Endodermal cell (in vitro differentiated cells): ENCODE results near the gene SRD5A3. TPM values are rescaled to one million over a fixed set of nuclear protein-coding genes. Genes with fewer than 3 reads are reported as not detected.

Experiments
- DNase-seq: peaks from one replicate; pipeline ENCODE4 v3.0.0-alpha.2; 2017
- H3K27ac ChIP-seq: 2 replicates; pipeline ENCODE4 v1.5.1; 2013; ENCODE audit warnings: mild to moderate bottlenecking, low read depth, low read length, moderate library complexity
- H3K27me3 ChIP-seq: 2 replicates; pipeline ENCODE4 v1.6.1; 2013; ENCODE audit warnings: mild to moderate bottlenecking, low read length, moderate library complexity; ENCODE audit not compliant: insufficient read depth, control insufficient read depth, poor library complexity, severe bottlenecking
- H3K36me3 ChIP-seq: 2 replicates; pipeline ENCODE4 v1.7.0; 2013; ENCODE audit warnings: mild to moderate bottlenecking, low read length, moderate library complexity; ENCODE audit not compliant: control insufficient read depth, insufficient read depth
- H3K4me1 ChIP-seq: one replicate; pipeline ENCODE4 v1.7.0; 2013; ENCODE audit warnings: low read length; ENCODE audit not compliant: control insufficient read depth, insufficient read depth
- H3K4me3 ChIP-seq: 2 replicates; pipeline ENCODE4 v1.5.1; 2013; ENCODE audit warnings: mild to moderate bottlenecking, low read length, moderate library complexity
- H3K9ac ChIP-seq: 2 replicates; pipeline ENCODE4 v1.6.1; 2013; ENCODE audit warnings: mild to moderate bottlenecking, low read length, moderate library complexity; ENCODE audit not compliant: poor library complexity, severe bottlenecking; ENCODE audit errors: extremely low read depth
- H3K9me3 ChIP-seq: 2 replicates; pipeline ENCODE4 v1.6.1; 2013; ENCODE audit warnings: mild to moderate bottlenecking, low read length, moderate library complexity; ENCODE audit not compliant: control insufficient read depth
- H3K27ac Mint-ChIP-seq: 2 replicates; pipeline ENCODE4 v1.8.0; 2020; ENCODE audit warnings: mixed read lengths
- H3K27me3 Mint-ChIP-seq: 2 replicates; pipeline ENCODE4 v1.8.0; 2021; ENCODE audit warnings: mild to moderate bottlenecking, mixed read lengths; ENCODE audit not compliant: insufficient read depth
- H3K36me3 Mint-ChIP-seq: 2 replicates; pipeline ENCODE4 v1.8.0; 2020; ENCODE audit warnings: low read depth, mixed read lengths
- H3K4me1 Mint-ChIP-seq: 2 replicates; pipeline ENCODE4 v1.8.0; 2020; ENCODE audit warnings: mixed read lengths
- H3K4me3 Mint-ChIP-seq: 2 replicates; pipeline ENCODE4 v1.8.0; 2020; ENCODE audit warnings: mild to moderate bottlenecking, moderate library complexity, mixed read lengths
- H3K9me3 Mint-ChIP-seq: 2 replicates; pipeline ENCODE4 v1.8.0; 2020; ENCODE audit warnings: mild to moderate bottlenecking, mixed read lengths
- CTCF ChIP-seq: fragments of 200-600 bp; sonication (generic); conservative IDR thresholded peaks from 2 replicates; pipeline ENCODE4 v1.5.0; 2021; ENCODE audit warnings: antibody characterized with exemption, mild to moderate bottlenecking
- WGBS, 2 experiments: methylation state at CpG; one replicate each; pipeline versions ENCODE4 v1.1.5 to v1.1.7; 2013; ENCODE audit warnings: missing lambda C conversion rate in 2 of 2, mixed read lengths in 1 of 2; ENCODE audit not compliant: insufficient coverage in 1 of 2, insufficient read length in 1 of 2; 5-methylcytosine and 5-hydroxymethylcytosine counted together
- total RNA-seq, 2 donors: library from RNA; stranded (reverse); fragmentation: NEBNext Ultra II Directional in 1 of 2; extraction: Animal tissue kit (Norgen Biotek cat#: 25700) in 1 of 2; gene quantifications; 2 replicates in 1 of 2; 3 replicates in 1 of 2; pipeline ENCODE4 v1.2.1, GENCODE V29; 2021

Gene SRD5A3
- total RNA-seq, 2 donors from 2014 or later, result 34.5 to 37.1 TPM

- Mint-ChIP-seq H3K4me3 (no peak overlapping the region), H3K27ac (peak overlapping the region; percentile 65)
- 88 to 92% methylated on average over 5 to 7 of the region's 7 CpGs for WGBS, 2 experiments
Observed at GRCh38 chr4:55366621-55367020, 20.6 kb downstream of the SRD5A3 start.

GRCh38 chr4:55367084-55367722 lies 21.2 kb downstream of the SRD5A3 start:
- H3K27ac ChIP-seq, result peak overlapping the region; percentile 34
- no peaks in the 10 kb centered on the region for H3K9me3 ChIP-seq
- H3K9ac ChIP-seq, result peak overlapping the region; percentile 34
- peak overlapping the region; percentile 65 for H3K27ac Mint-ChIP-seq
- no peaks in the 10 kb centered on the region for H3K9me3 Mint-ChIP-seq
- peaks cover 4% of the 10 kb centered on the region for H3K36me3 ChIP-seq
- peaks cover 25% of the 10 kb centered on the region for H3K4me1 Mint-ChIP-seq
- no peak overlapping the region for H3K4me3 Mint-ChIP-seq
- H3K4me1 ChIP-seq, result peaks cover 13% of the 10 kb centered on the region
- H3K36me3 Mint-ChIP-seq, result peaks cover 41% of the 10 kb centered on the region
- 81 to 92% methylated on average over 6 of the region's 6 CpGs for WGBS, 2 experiments
- H3K27me3 Mint-ChIP-seq, result no peaks in the 10 kb centered on the region
- no peaks in the 10 kb centered on the region for H3K27me3 ChIP-seq
- H3K4me3 ChIP-seq, result no peak overlapping the region
- TF ChIP-seq CTCF, result no peak
- DNase-seq, result no peak

More at GRCh38 chr4:55366621-55367020, 20.6 kb downstream of the SRD5A3 start:
- no peak for TF ChIP-seq CTCF
- no peak for DNase-seq
- Mint-ChIP-seq H3K9me3 (no peaks in the 10 kb centered on the region), H3K36me3 (peaks cover 44% of the 10 kb centered on the region), H3K27me3 (no peaks in the 10 kb centered on the region), H3K4me1 (peaks cover 28% of the 10 kb centered on the region)
- H3K27ac ChIP-seq, result no peak overlapping the region
- no peaks in the 10 kb centered on the region for H3K9me3 ChIP-seq
- peaks cover 13% of the 10 kb centered on the region for H3K4me1 ChIP-seq
- H3K9ac ChIP-seq, result peak overlapping the region; percentile 34
- H3K4me3 ChIP-seq, result no peak overlapping the region
- no peaks in the 10 kb centered on the region for H3K27me3 ChIP-seq
- peaks cover 4% of the 10 kb centered on the region for H3K36me3 ChIP-seq

- TF ChIP-seq CTCF, result no peak
- no peak overlapping the region for H3K4me3 Mint-ChIP-seq
- no peaks in the 10 kb centered on the region for H3K9me3 ChIP-seq
- H3K27ac ChIP-seq, result no peak overlapping the region
- H3K4me1 Mint-ChIP-seq, result peaks cover 20% of the 10 kb centered on the region
- H3K36me3 ChIP-seq, result no peaks in the 10 kb centered on the region
- H3K4me3 ChIP-seq, result no peak overlapping the region
- no peaks in the 10 kb centered on the region for H3K27me3 ChIP-seq
- no peak for DNase-seq
- no peaks in the 10 kb centered on the region for H3K9me3 Mint-ChIP-seq
- peaks cover 20% of the 10 kb centered on the region for H3K36me3 Mint-ChIP-seq
- no peak overlapping the region for H3K27ac Mint-ChIP-seq
- H3K27me3 Mint-ChIP-seq, result no peaks in the 10 kb centered on the region
- 94 to 95% methylated on average over 2 of the region's 2 CpGs for WGBS, 2 experiments
- H3K4me1 ChIP-seq, result peaks cover 13% of the 10 kb centered on the region
- H3K9ac ChIP-seq, result no peak overlapping the region
Observed at GRCh38 chr4:55369968-55370367, 23.9 kb downstream of the SRD5A3 start.
